H9 (cell line): ENCODE data around the gene VPS29. TPM values are rescaled to one million over a fixed set of nuclear protein-coding genes. Genes with fewer than 3 reads are reported as not detected.

Experiments
- DNase-seq: peaks from one replicate; pipeline ENCODE4 v3.0.0-alpha.2; 2017
- H2AFZ ChIP-seq: one replicate; pipeline ENCODE4 v1.6.1; 2013; ENCODE audit warnings: mild to moderate bottlenecking, low read length, control low read depth, moderate library complexity
- H2AK5ac ChIP-seq: 2 replicates; pipeline ENCODE4 v1.6.1; 2013; ENCODE audit warnings: low read length, control low read depth, mixed read lengths; ENCODE audit not compliant: insufficient read length
- H2BK120ac ChIP-seq: one replicate; pipeline ENCODE4 v1.6.1; 2013; ENCODE audit warnings: low read depth, mild to moderate bottlenecking, low read length, control low read depth, inconsistent platforms; ENCODE audit not compliant: poor library complexity, severe bottlenecking
- H2BK12ac ChIP-seq: 2 replicates; pipeline ENCODE4 v1.6.1; 2013; ENCODE audit warnings: low read length, control low read depth, mixed read lengths, low read depth; ENCODE audit not compliant: insufficient read length
- H2BK15ac ChIP-seq: 2 replicates; pipeline ENCODE4 v1.6.1; 2013; ENCODE audit warnings: low read depth, low read length, control low read depth
- H2BK20ac ChIP-seq: one replicate; pipeline ENCODE4 v1.6.1; 2013; ENCODE audit warnings: low read depth, mild to moderate bottlenecking, low read length, control low read depth, inconsistent platforms; ENCODE audit not compliant: poor library complexity, severe bottlenecking
- H2BK5ac ChIP-seq: 2 replicates; pipeline ENCODE4 v1.6.1; 2013; ENCODE audit warnings: low read length, control low read depth, mixed read lengths; ENCODE audit not compliant: insufficient read length
- H3K14ac ChIP-seq: 2 replicates; pipeline ENCODE4 v1.6.1; 2013; ENCODE audit warnings: low read length, control low read depth; ENCODE audit not compliant: insufficient read depth
- H3K18ac ChIP-seq: 2 replicates; pipeline ENCODE4 v1.6.1; 2013; ENCODE audit warnings: low read depth, mild to moderate bottlenecking, mixed read lengths, low read length, control low read depth; ENCODE audit not compliant: insufficient read length
- H3K23ac ChIP-seq: 2 replicates; pipeline ENCODE4 v1.6.1; 2013; ENCODE audit warnings: low read length, control low read depth, mixed read lengths, low read depth; ENCODE audit not compliant: insufficient read length
- H3K23me2 ChIP-seq: 2 replicates; pipeline ENCODE4 v1.6.1; 2013; ENCODE audit warnings: low read depth, mild to moderate bottlenecking, mixed read lengths, low read length, control low read depth; ENCODE audit not compliant: insufficient read length, poor library complexity, severe bottlenecking
- H3K27ac ChIP-seq: 2 replicates; pipeline ENCODE4 v1.5.1; 2013; ENCODE audit warnings: low read length, control low read depth, mixed read lengths, low read depth; ENCODE audit not compliant: insufficient read length
- H3K27me3 ChIP-seq: 2 replicates; pipeline ENCODE4 v1.6.1; 2013; ENCODE audit warnings: low read length, control low read depth, inconsistent platforms; ENCODE audit not compliant: insufficient read depth
- H3K4ac ChIP-seq: 2 replicates; pipeline ENCODE4 v1.6.1; 2013; ENCODE audit warnings: low read depth, mild to moderate bottlenecking, control low read depth, inconsistent platforms, low read length, moderate library complexity
- H3K4me1 ChIP-seq: 2 replicates; pipeline ENCODE4 v1.6.1; 2013; ENCODE audit warnings: low read length, control low read depth, inconsistent platforms; ENCODE audit not compliant: insufficient read depth
- H3K4me2 ChIP-seq: 2 replicates; pipeline ENCODE4 v1.6.1; 2013; ENCODE audit warnings: low read length, control low read depth, mixed read lengths; ENCODE audit not compliant: insufficient read length, insufficient read depth
- H3K56ac ChIP-seq: 2 replicates; pipeline ENCODE4 v1.6.1; 2013; ENCODE audit warnings: low read depth, mild to moderate bottlenecking, mixed read lengths, low read length, control low read depth; ENCODE audit not compliant: insufficient read length
- H3K79me1 ChIP-seq: 2 replicates; pipeline ENCODE4 v1.6.1; 2013; ENCODE audit warnings: low read depth, mild to moderate bottlenecking, moderate library complexity, low read length, control low read depth, inconsistent platforms; ENCODE audit not compliant: insufficient read depth, poor library complexity, severe bottlenecking
- H3K79me2 ChIP-seq: 2 replicates; pipeline ENCODE4 v1.6.1; 2013; ENCODE audit warnings: low read length, control low read depth, inconsistent platforms; ENCODE audit not compliant: insufficient read depth
- H3K9ac ChIP-seq: 2 replicates; pipeline ENCODE4 v1.6.1; 2013; ENCODE audit warnings: low read length, control low read depth, mixed read lengths; ENCODE audit not compliant: insufficient read length; ENCODE audit errors: extremely low read depth
- H3K9me3 ChIP-seq: one replicate; pipeline ENCODE4 v1.6.1; 2013; ENCODE audit warnings: low read depth, low read length, inconsistent platforms; ENCODE audit not compliant: control insufficient read depth
- H3T11ph ChIP-seq: one replicate; pipeline ENCODE4 v1.6.1; 2013; ENCODE audit warnings: mild to moderate bottlenecking, low read length, control low read depth, inconsistent platforms
- H4K20me1 ChIP-seq: one replicate; pipeline ENCODE4 v1.6.1; 2013; ENCODE audit not compliant: control insufficient read depth, insufficient read length, insufficient read depth
- H4K5ac ChIP-seq: 2 replicates; pipeline ENCODE4 v1.6.1; 2013; ENCODE audit warnings: low read depth, mild to moderate bottlenecking, mixed read lengths, low read length, control low read depth; ENCODE audit not compliant: insufficient read length
- H4K8ac ChIP-seq: replicated peaks from 2 replicates; pipeline ENCODE4 v1.6.1; 2013; ENCODE audit warnings: low read length, control low read depth, mixed read lengths, low read depth; ENCODE audit not compliant: insufficient read length
- H4K91ac ChIP-seq: 2 replicates; pipeline ENCODE4 v1.6.1; 2013; ENCODE audit warnings: low read depth, mild to moderate bottlenecking, moderate library complexity, mixed read lengths, low read length, control low read depth; ENCODE audit not compliant: insufficient read length
- H3K27ac Mint-ChIP-seq, 3 experiments: 2 replicates in 2 of 3; 3 replicates in 1 of 3; pipeline ENCODE4 v1.8.0; 2020 to 2021; ENCODE audit warnings: mixed read lengths in 3 of 3, mild to moderate bottlenecking in 1 of 3, moderate library complexity in 1 of 3
- H3K27me3 Mint-ChIP-seq: 2 replicates; pipeline ENCODE4 v1.8.0; 2021; ENCODE audit warnings: low read depth, mild to moderate bottlenecking, moderate library complexity, mixed read lengths
- H3K36me3 Mint-ChIP-seq, 3 experiments: 2 replicates in 2 of 3; 3 replicates in 1 of 3; pipeline ENCODE4 v1.8.0; 2020 to 2021; ENCODE audit warnings: low read depth in 3 of 3, mixed read lengths in 3 of 3; ENCODE audit not compliant: insufficient read depth in 1 of 3
- H3K4me1 Mint-ChIP-seq, 2 experiments: 2 replicates each; pipeline ENCODE4 v1.8.0; 2020; ENCODE audit warnings: mixed read lengths in 2 of 2
- H3K4me3 Mint-ChIP-seq, 2 experiments: 2 replicates in 1 of 2; 3 replicates in 1 of 2; pipeline ENCODE4 v1.8.0; 2020 to 2021; ENCODE audit warnings: mild to moderate bottlenecking in 2 of 2, mixed read lengths in 2 of 2, moderate library complexity in 1 of 2
- H3K9me3 Mint-ChIP-seq, 2 experiments: 2 replicates in 1 of 2; 3 replicates in 1 of 2; pipeline ENCODE4 v1.8.0; 2020; ENCODE audit warnings: mild to moderate bottlenecking in 2 of 2, mixed read lengths in 2 of 2, moderate library complexity in 1 of 2
- CTCF ChIP-seq: fragments of 200-600 bp; sonication (generic); conservative IDR thresholded peaks from 3 replicates; pipeline ENCODE4 v1.8.0; 2021; ENCODE audit warnings: antibody characterized with exemption, mild to moderate bottlenecking
- WGBS: extraction: QIAGEN DNeasy Blood & Tissue Kit; methylation state at CpG from one replicate; pipeline ENCODE4 v1.1.7; 2013; ENCODE audit warnings: missing lambda C conversion rate, low lambda C conversion rate, mixed read lengths; ENCODE audit not compliant: insufficient read length; ENCODE audit errors: extremely low coverage; 5-methylcytosine and 5-hydroxymethylcytosine counted together
- total RNA-seq: library from RNA; stranded (reverse); gene quantifications from 2 replicates; pipeline ENCODE4 v1.2.1, GENCODE V29; 2021

VPS29 gene
- total RNA-seq, 1 experiment from 2014 or later: 81.5 TPM

GRCh38 chr12:110543252-110543959, 41.5 kb upstream of the VPS29 start:
- no peak overlapping the region for H2BK20ac ChIP-seq
- peaks cover 2 to 7% of the 10 kb centered on the region in 2 experiments; a peak in 2 of 4 replicates for H3K4me1 Mint-ChIP-seq
- H3K18ac ChIP-seq: no peak overlapping the region
- no peak overlapping the region for H3K4ac ChIP-seq
- H2AFZ ChIP-seq: no peak overlapping the region
- no peak overlapping the region for H3K27ac ChIP-seq
- H4K8ac ChIP-seq: no peak overlapping the region
- no peak overlapping the region for H3K23ac ChIP-seq
- no peaks in the 10 kb centered on the region for H3K4me1 ChIP-seq
- no peak overlapping the region; a peak in 1 of 5 replicates for H3K4me3 Mint-ChIP-seq
- H2BK5ac ChIP-seq: no peak overlapping the region
- DNase-seq: no peak
- H3K56ac ChIP-seq: no peak overlapping the region
- H3K23me2 ChIP-seq: no peaks in the 10 kb centered on the region
- peak overlapping the region in 1 of 3 experiments; percentile 8; a peak in 1 of 7 replicates for H3K27ac Mint-ChIP-seq
- H2AK5ac ChIP-seq: no peak overlapping the region
- H3K79me2 ChIP-seq: 0 out of 2 replicates have a peak, but pooled peaks cover 2% of the 10 kb centered on the region
- H2BK12ac ChIP-seq: no peak overlapping the region
- WGBS: no CpG with 5 or more reads among the region's 7 CpGs
- no peak overlapping the region for H4K5ac ChIP-seq
- H4K91ac ChIP-seq: no peak overlapping the region
- no peak overlapping the region for H3K9ac ChIP-seq
- no peaks in the 10 kb centered on the region for H3K27me3 Mint-ChIP-seq
- no peak for TF ChIP-seq CTCF
- H3K9me3 ChIP-seq: no peaks in the 10 kb centered on the region
- no peak overlapping the region for H2BK120ac ChIP-seq
- peaks cover 4 to 33% (median 26%) of the 10 kb centered on the region in 3 experiments; a peak in 6 of 7 replicates for H3K36me3 Mint-ChIP-seq
- no peak overlapping the region for H2BK15ac ChIP-seq
- H3K9me3 Mint-ChIP-seq: no peaks in the 10 kb centered on the region
- no peak overlapping the region for H3K4me2 ChIP-seq
- H3K14ac ChIP-seq: no peak overlapping the region
- H3K79me1 ChIP-seq: no peaks in the 10 kb centered on the region
- H4K20me1 ChIP-seq: no peaks in the 10 kb centered on the region
- no peaks in the 10 kb centered on the region for H3K27me3 ChIP-seq
- no peak overlapping the region for H3T11ph ChIP-seq
